H1 (cell line): ENCODE results near the gene JOSD2. TPM values are rescaled to one million over a fixed set of nuclear protein-coding genes. Genes with fewer than 3 reads are reported as not detected.

ENCODE experiments used
- BACH1 ChIP-seq: IDR thresholded peaks from 2 replicates; pipeline ENCODE4 v1.6.1; 2012; ENCODE audit warnings: low read length, improper control_type of control experiment
- CBX5 ChIP-seq: fragments of 300-800, 300-1000 bp; sonication (generic); IDR thresholded peaks from 2 replicates; pipeline ENCODE4 v1.7.1; 2016; ENCODE audit warnings: antibody characterized with exemption, low read length, low read depth
- CEBPB ChIP-seq: IDR thresholded peaks from 2 replicates; pipeline ENCODE4 v1.6.1; 2012; ENCODE audit warnings: low read depth, low read length
- CHD1 ChIP-seq: IDR thresholded peaks from 2 replicates; pipeline ENCODE4 v1.6.1; 2012; ENCODE audit warnings: low read depth, low read length, improper control_type of control experiment
- CHD2 ChIP-seq: IDR thresholded peaks from 2 replicates; pipeline ENCODE4 v1.6.1; 2012; ENCODE audit warnings: low read length, improper control_type of control experiment
- CTBP2 ChIP-seq: IDR thresholded peaks from 2 replicates; pipeline ENCODE4 v1.7.0; 2011; ENCODE audit warnings: borderline replicate concordance, mild to moderate bottlenecking, moderate library complexity, mixed read lengths, low read length; ENCODE audit not compliant: insufficient read depth, insufficient read length
- GTF2F1 ChIP-seq: IDR thresholded peaks from 2 replicates; pipeline ENCODE4 v1.6.1; 2012; ENCODE audit warnings: low read depth, low read length, improper control_type of control experiment, borderline replicate concordance
- JUN ChIP-seq: IDR thresholded peaks from 2 replicates; pipeline ENCODE4 v1.6.1; 2011; ENCODE audit warnings: low read depth, mild to moderate bottlenecking, improper control_type of control experiment, low read length
- JUND ChIP-seq: IDR thresholded peaks from 2 replicates; pipeline ENCODE4 v1.6.1; 2011; ENCODE audit warnings: mild to moderate bottlenecking, improper control_type of control experiment, low read length
- KDM1A ChIP-seq: fragments of 200-600, 300-600 bp; sonication (generic); IDR thresholded peaks from 2 replicates; pipeline ENCODE4 v1.7.1; 2016; ENCODE audit warnings: mild to moderate bottlenecking, low read length, borderline replicate concordance
- KDM4A ChIP-seq: IDR thresholded peaks from one replicate; pipeline ENCODE4 v1.7.1; 2012; ENCODE audit warnings: low read depth, mild to moderate bottlenecking, moderate library complexity, low read length, inconsistent platforms; ENCODE audit not compliant: severe bottlenecking
- NRF1 ChIP-seq: IDR thresholded peaks from 2 replicates; pipeline ENCODE4 v1.6.1; 2011; ENCODE audit warnings: mild to moderate bottlenecking, low read depth, low read length, improper control_type of control experiment
- PHF8 ChIP-seq: fragments of 200-600 bp; sonication (generic); conservative IDR thresholded peaks from 2 replicates; pipeline ENCODE4 v1.7.1; 2012; ENCODE audit warnings: low read depth, mild to moderate bottlenecking, inconsistent platforms, low read length, moderate library complexity
- POU5F1 ChIP-seq: IDR thresholded peaks from 2 replicates; pipeline ENCODE4 v1.6.1; 2011; ENCODE audit warnings: low read depth, mild to moderate bottlenecking, low read length, moderate library complexity
- RAD21 ChIP-seq, 2 experiments: IDR thresholded peaks in 1 of 2; conservative IDR thresholded peaks in 1 of 2; 2 replicates each; pipeline ENCODE4 v1.6.1; 2011; ENCODE audit warnings: low read depth in 2 of 2, low read length in 2 of 2, improper control_type of control experiment in 1 of 2, inconsistent platforms in 1 of 2, mild to moderate bottlenecking in 1 of 2, moderate library complexity in 1 of 2
- SAP30 ChIP-seq: fragments of 300-600 bp; sonication (generic); IDR thresholded peaks from 2 replicates; pipeline ENCODE4 v1.7.1; 2012; ENCODE audit warnings: low read length, moderate library complexity, mild to moderate bottlenecking, inconsistent platforms; ENCODE audit not compliant: insufficient read depth, insufficient replicate concordance
- SIRT6 ChIP-seq: IDR thresholded peaks from one replicate; pipeline ENCODE4 v1.7.1; 2012; ENCODE audit warnings: low read length, inconsistent platforms
- USF2 ChIP-seq: IDR thresholded peaks from 2 replicates; pipeline ENCODE4 v1.6.1; 2011; ENCODE audit warnings: low read length, improper control_type of control experiment
- YY1 ChIP-seq: IDR thresholded peaks from 2 replicates; pipeline ENCODE4 v1.6.1; 2011; ENCODE audit warnings: low read depth, mild to moderate bottlenecking, low read length
- polyA plus RNA-seq, 7 experiments: library from polyadenylated mRNA; depleted of rRNA in 3 of 7; stranded (reverse) in 5 of 7; unstranded in 2 of 7; fragments of >200 nt in 5 of 7; fragments of 200-250 nt in 2 of 7; gene quantifications; 1 replicate in 5 of 7; 2 replicates in 1 of 7; 4 replicates in 1 of 7; pipeline versions ENCODE4 v1.2.1 to v1.2.3, GENCODE V29; 2011 to 2013; ENCODE audit warnings: missing spikeins in 2 of 7, mixed read lengths in 2 of 7
- total RNA-seq: library from RNA; stranded (reverse); fragmentation: NEBNext Ultra II Directional; extraction: Animal tissue kit (Norgen Biotek cat#: 25700); gene quantifications from 2 replicates; pipeline ENCODE4 v1.2.1, GENCODE V29; 2021
- TF ChIP-seq, protein P1 (sequence below), 3 experiments: IDR thresholded peaks; 1 replicate in 2 of 3; 2 replicates in 1 of 3; pipeline versions ENCODE4 v1.5.1 to v1.6.1; 2011; ENCODE audit warnings: low read length in 3 of 3, mild to moderate bottlenecking in 3 of 3, inconsistent platforms in 2 of 3, low read depth in 1 of 3, moderate library complexity in 1 of 3; ENCODE audit not compliant: insufficient read depth in 1 of 3; ENCODE audit errors: control extremely low read depth in 1 of 3

The JOSD2 gene
- total and polyA plus RNA-seq, 2 of the 8 experiments (the other 6 are each of a cell fraction or from before 2014, with no cell fraction given), result 1.9 to 6.6 TPM

GRCh38 chr19:50476224-50476906 lies 34.6 kb downstream of the JOSD2 start, which contains the start of the genes EMC10 and GARIN5A (continued):
- TF ChIP-seq, protein P1, sequence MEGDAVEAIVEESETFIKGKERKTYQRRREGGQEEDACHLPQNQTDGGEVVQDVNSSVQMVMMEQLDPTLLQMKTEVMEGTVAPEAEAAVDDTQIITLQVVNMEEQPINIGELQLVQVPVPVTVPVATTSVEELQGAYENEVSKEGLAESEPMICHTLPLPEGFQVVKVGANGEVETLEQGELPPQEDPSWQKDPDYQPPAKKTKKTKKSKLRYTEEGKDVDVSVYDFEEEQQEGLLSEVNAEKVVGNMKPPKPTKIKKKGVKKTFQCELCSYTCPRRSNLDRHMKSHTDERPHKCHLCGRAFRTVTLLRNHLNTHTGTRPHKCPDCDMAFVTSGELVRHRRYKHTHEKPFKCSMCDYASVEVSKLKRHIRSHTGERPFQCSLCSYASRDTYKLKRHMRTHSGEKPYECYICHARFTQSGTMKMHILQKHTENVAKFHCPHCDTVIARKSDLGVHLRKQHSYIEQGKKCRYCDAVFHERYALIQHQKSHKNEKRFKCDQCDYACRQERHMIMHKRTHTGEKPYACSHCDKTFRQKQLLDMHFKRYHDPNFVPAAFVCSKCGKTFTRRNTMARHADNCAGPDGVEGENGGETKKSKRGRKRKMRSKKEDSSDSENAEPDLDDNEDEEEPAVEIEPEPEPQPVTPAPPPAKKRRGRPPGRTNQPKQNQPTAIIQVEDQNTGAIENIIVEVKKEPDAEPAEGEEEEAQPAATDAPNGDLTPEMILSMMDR (IDR thresholded peaks at IDR 0.05; ENCODE audit: control extremely low read depth in 1 of 3, insufficient read depth in 1 of 3, low read depth in 1 of 3, low read length in 3 of 3), result peak in 1 of 3 experiments; percentile 5; a peak in 1 of 4 replicates
- TF ChIP-seq CTBP2, result no peak
- TF ChIP-seq USF2, result no peak
- no peak for TF ChIP-seq CHD1
- TF ChIP-seq BACH1, result no peak
- TF ChIP-seq PHF8, result peak; percentile 99
- TF ChIP-seq SIRT6, result no peak
- no peak for TF ChIP-seq GTF2F1
- TF ChIP-seq KDM4A, result peak; percentile 69
- 0 out of 2 replicates have a peak, but pooled peaks have one; percentile 31 for TF ChIP-seq CHD2
- TF ChIP-seq SAP30, result no peak
- TF ChIP-seq CEBPB, result no peak
- TF ChIP-seq POU5F1, result no peak
- TF ChIP-seq CBX5, result no peak
- peak; percentile 100 for TF ChIP-seq NRF1
- peak; percentile 95 for TF ChIP-seq JUND
- 0 out of 2 replicates have a peak, but pooled peaks have one; percentile 1 for TF ChIP-seq KDM1A
- TF ChIP-seq RAD21 (IDR thresholded peaks at IDR 0.05 in 1 of 2, conservative IDR thresholded peaks at IDR 0.05 in 1 of 2; ENCODE audit: low read depth in 2 of 2, low read length in 2 of 2), result no peak
- TF ChIP-seq YY1, result peak; percentile 87
- peak; percentile 76; the same call in 1 of the 2 replicates for TF ChIP-seq JUN
